Measurements from ENCODE around the gene PRR16. TPM values are rescaled to one million over a fixed set of nuclear protein-coding genes. Genes with fewer than 3 reads are reported as not detected.

PRR16 gene
- total RNA-seq, 6 donors from 2014 or later = 1.7 to 5.2 (median 3.7) TPM

- TF ChIP-seq CTCF (IDR thresholded peaks at IDR 0.05) = no peak
- WGBS, 2 donors = 52 to 54% methylated on average over 1 of the region's 1 CpG
- Histone ChIP-seq H3K27ac (no peak overlapping the region), H3K4me3 (no peak overlapping the region), H3K4me1 (no peaks in the 10 kb centered on the region), H3K9me3 (no peaks in the 10 kb centered on the region), H3K27me3 (no peaks in the 10 kb centered on the region), H3K36me3 (no peaks in the 10 kb centered on the region)
- no peak for DNase-seq
- ATAC-seq (ENCODE audit: low FRiP score in 2 of 2) = no peak
These were observed 240.0 kb downstream of the PRR16 start for GRCh38 chr5:120703918-120704587.

- Histone ChIP-seq H3K27me3 (no peaks in the 10 kb centered on the region), H3K27ac (no peak overlapping the region), H3K36me3 (no peaks in the 10 kb centered on the region), H3K4me3 (no peak overlapping the region), H3K9me3 (no peaks in the 10 kb centered on the region), H3K4me1 (no peaks in the 10 kb centered on the region)
- DNase-seq = no peak
- no peak for ATAC-seq (ENCODE audit: low FRiP score in 2 of 2)
- TF ChIP-seq POLR2AphosphoS5 (IDR thresholded peaks at IDR 0.05) = no peak
- TF ChIP-seq POLR2A (IDR thresholded peaks at IDR 0.05) = no peak
- no peak for TF ChIP-seq EP300 (IDR thresholded peaks at IDR 0.05)
- TF ChIP-seq CTCF (IDR thresholded peaks at IDR 0.05) = no peak
These were observed 242.8 kb downstream of the PRR16 start for GRCh38 chr5:120706877-120707276.

GRCh38 chr5:120717381-120717780 lies 253.3 kb downstream of the PRR16 start:
- ATAC-seq (ENCODE audit: low FRiP score in 2 of 2) (no peak), DNase-seq (no peak)
- WGBS, 2 donors = 80 to 83% methylated on average over 3 of the region's 3 CpGs
- Histone ChIP-seq H3K36me3 (no peaks in the 10 kb centered on the region), H3K9me3 (no peaks in the 10 kb centered on the region), H3K4me3 (no peak overlapping the region), H3K27me3 (no peaks in the 10 kb centered on the region), H3K27ac (no peak overlapping the region), H3K4me1 (no peaks in the 10 kb centered on the region)
- TF ChIP-seq EP300 (IDR thresholded peaks at IDR 0.05) (no peak), CTCF (IDR thresholded peaks at IDR 0.05) (no peak), POLR2AphosphoS5 (IDR thresholded peaks at IDR 0.05) (no peak), POLR2A (IDR thresholded peaks at IDR 0.05) (no peak)

- no peak overlapping the region for H3K4me3 ChIP-seq
- ATAC-seq (ENCODE audit: low FRiP score in 2 of 2) (no peak), DNase-seq (no peak)
- H3K36me3 ChIP-seq = no peaks in the 10 kb centered on the region
- H3K4me1 ChIP-seq = no peaks in the 10 kb centered on the region
- H3K9me3 ChIP-seq = no peaks in the 10 kb centered on the region
- TF ChIP-seq POLR2AphosphoS5 (IDR thresholded peaks at IDR 0.05) = no peak
- no peak for TF ChIP-seq POLR2A (IDR thresholded peaks at IDR 0.05)
- no peak for TF ChIP-seq EP300 (IDR thresholded peaks at IDR 0.05)
- TF ChIP-seq CTCF (IDR thresholded peaks at IDR 0.05) = no peak
- H3K27ac ChIP-seq = no peak overlapping the region
- no peaks in the 10 kb centered on the region for H3K27me3 ChIP-seq
These were observed 266.1 kb downstream of the PRR16 start for GRCh38 chr5:120730214-120730613.

GRCh38 chr5:120734033-120734432 lies 269.9 kb downstream of the PRR16 start:
- WGBS, 2 donors = 55 to 62% methylated on average over 4 of the region's 4 CpGs
- TF ChIP-seq POLR2A (IDR thresholded peaks at IDR 0.05) = no peak
- no peak for TF ChIP-seq POLR2AphosphoS5 (IDR thresholded peaks at IDR 0.05)
- no peak for TF ChIP-seq CTCF (IDR thresholded peaks at IDR 0.05)

More at GRCh38 chr5:120734033-120734432, 269.9 kb downstream of the PRR16 start:
- Histone ChIP-seq H3K9me3 (no peaks in the 10 kb centered on the region), H3K4me1 (no peaks in the 10 kb centered on the region), H3K4me3 (no peak overlapping the region), H3K36me3 (no peaks in the 10 kb centered on the region), H3K27me3 (no peaks in the 10 kb centered on the region), H3K27ac (no peak overlapping the region)
- peak in 1 of 2 donors; percentile 1 for DNase-seq
- no peak for ATAC-seq (ENCODE audit: low FRiP score in 2 of 2)
